ENCODE results near the gene SOS2. TPM values are rescaled to one million over a fixed set of nuclear protein-coding genes. Genes with fewer than 3 reads are reported as not detected.
"Not testable (repeated sequence)": the region's sequence is repeated elsewhere in the genome, so short reads cannot be mapped to it uniquely, and the experiment has no call there.

Gene SOS2
- total RNA-seq, 1 donor from 2014 or later = 81.9 TPM

GRCh38 chr14:50229681-50230080 lies 1.7 kb downstream of the SOS2 start:
- no peak for DNase-seq (ENCODE audit: low spot score in 2 of 2)
- no peak for FAIRE-seq

GRCh38 chr14:50228313-50228712 lies 3.1 kb downstream of the SOS2 start:
- DNase-seq (ENCODE audit: low spot score in 2 of 2) = no peak
- FAIRE-seq = no peak

- FAIRE-seq = no peak
- no peak for DNase-seq (ENCODE audit: low spot score in 2 of 2)
Observed at GRCh38 chr14:50225974-50226297, 5.4 kb downstream of the SOS2 start.

- DNase-seq (ENCODE audit: low spot score in 2 of 2) = peak in 1 of 2 donors; percentile 22
- no peak for FAIRE-seq
Observed at GRCh38 chr14:50225067-50225973, 6.1 kb downstream of the SOS2 start.

GRCh38 chr14:50222055-50222613 lies 9.2 kb downstream of the SOS2 start:
- no peak for FAIRE-seq
- no peak for DNase-seq (ENCODE audit: low spot score in 2 of 2)

GRCh38 chr14:50218501-50218900 lies 12.9 kb downstream of the SOS2 start:
- no peak for FAIRE-seq
- DNase-seq (ENCODE audit: low spot score in 2 of 2) = no peak

- FAIRE-seq = no peak
Observed at GRCh38 chr14:50215416-50215815, 16.0 kb downstream of the SOS2 start.

GRCh38 chr14:50213795-50214194 lies 17.6 kb downstream of the SOS2 start:
- FAIRE-seq (no peak), DNase-seq (ENCODE audit: low spot score in 2 of 2) (no peak)

More at GRCh38 chr14:50215416-50215815, 16.0 kb downstream of the SOS2 start:
- DNase-seq (ENCODE audit: low spot score in 2 of 2) = no peak

GRCh38 chr14:50212726-50213125 lies 18.7 kb downstream of the SOS2 start:
- DNase-seq (ENCODE audit: low spot score in 2 of 2) (no peak), FAIRE-seq (no peak)

- DNase-seq (ENCODE audit: low spot score in 2 of 2) (no peak), FAIRE-seq (no peak)
Observed at GRCh38 chr14:50210074-50210473, 21.3 kb downstream of the SOS2 start.

- FAIRE-seq (no peak), DNase-seq (ENCODE audit: low spot score in 2 of 2) (no peak)
Observed at GRCh38 chr14:50198499-50198898, 32.9 kb downstream of the SOS2 start.

GRCh38 chr14:50191499-50191898 lies 39.9 kb downstream of the SOS2 start:
- no peak for DNase-seq (ENCODE audit: low spot score in 2 of 2)
- FAIRE-seq = no peak

GRCh38 chr14:50186107-50186506 lies 45.3 kb downstream of the SOS2 start:
- DNase-seq (ENCODE audit: low spot score in 2 of 2) (no peak), FAIRE-seq (no peak)

- no peak for FAIRE-seq
- DNase-seq (ENCODE audit: low spot score in 2 of 2) = no peak
Observed at GRCh38 chr14:50173891-50174290, 57.5 kb downstream of the SOS2 start.

- no peak for DNase-seq (ENCODE audit: low spot score in 2 of 2)
- FAIRE-seq = no peak
Observed at GRCh38 chr14:50171895-50172294, 59.5 kb downstream of the SOS2 start.

- not testable (repeated sequence) for DNase-seq (ENCODE audit: low spot score in 2 of 2); FAIRE-seq
Observed at GRCh38 chr14:50167381-50167780, 64.0 kb downstream of the SOS2 start.

- DNase-seq (ENCODE audit: low spot score in 2 of 2) (no peak), FAIRE-seq (no peak)
Observed at GRCh38 chr14:50156111-50156510, 75.3 kb downstream of the SOS2 start.

- no peak for FAIRE-seq
- DNase-seq (ENCODE audit: low spot score in 2 of 2) = no peak
Observed at GRCh38 chr14:50148799-50149198, 82.6 kb downstream of the SOS2 start.

GRCh38 chr14:50139192-50139591 lies 92.2 kb downstream of the SOS2 start:
- FAIRE-seq (no peak), DNase-seq (ENCODE audit: low spot score in 2 of 2) (no peak)

GRCh38 chr14:50127802-50128201 lies 103.6 kb downstream of the SOS2 start:
- FAIRE-seq = no peak
- no peak for DNase-seq (ENCODE audit: low spot score in 2 of 2)

- DNase-seq (ENCODE audit: low spot score in 2 of 2) (no peak), FAIRE-seq (no peak)
Observed at GRCh38 chr14:50123062-50123461, 108.3 kb downstream of the SOS2 start.

GRCh38 chr14:50122291-50122690 lies 109.1 kb downstream of the SOS2 start:
- no peak for DNase-seq (ENCODE audit: low spot score in 2 of 2)
- no peak for FAIRE-seq
